GM12875 (cell line): ENCODE results near the gene KLF6.

ENCODE experiments used
- H3K4me3 ChIP-seq: one replicate; pipeline ENCODE4 v1.5.1; 2011; ENCODE audit warnings: low read depth, low read length, control low read depth
- CTCF ChIP-seq: IDR thresholded peaks from 2 replicates; pipeline ENCODE4 v1.5.1; 2011; ENCODE audit warnings: low read depth, mild to moderate bottlenecking, control low read depth, inconsistent platforms, low read length, moderate library complexity, borderline replicate concordance; ENCODE audit not compliant: insufficient read depth

The KLF6 gene

DNA sequence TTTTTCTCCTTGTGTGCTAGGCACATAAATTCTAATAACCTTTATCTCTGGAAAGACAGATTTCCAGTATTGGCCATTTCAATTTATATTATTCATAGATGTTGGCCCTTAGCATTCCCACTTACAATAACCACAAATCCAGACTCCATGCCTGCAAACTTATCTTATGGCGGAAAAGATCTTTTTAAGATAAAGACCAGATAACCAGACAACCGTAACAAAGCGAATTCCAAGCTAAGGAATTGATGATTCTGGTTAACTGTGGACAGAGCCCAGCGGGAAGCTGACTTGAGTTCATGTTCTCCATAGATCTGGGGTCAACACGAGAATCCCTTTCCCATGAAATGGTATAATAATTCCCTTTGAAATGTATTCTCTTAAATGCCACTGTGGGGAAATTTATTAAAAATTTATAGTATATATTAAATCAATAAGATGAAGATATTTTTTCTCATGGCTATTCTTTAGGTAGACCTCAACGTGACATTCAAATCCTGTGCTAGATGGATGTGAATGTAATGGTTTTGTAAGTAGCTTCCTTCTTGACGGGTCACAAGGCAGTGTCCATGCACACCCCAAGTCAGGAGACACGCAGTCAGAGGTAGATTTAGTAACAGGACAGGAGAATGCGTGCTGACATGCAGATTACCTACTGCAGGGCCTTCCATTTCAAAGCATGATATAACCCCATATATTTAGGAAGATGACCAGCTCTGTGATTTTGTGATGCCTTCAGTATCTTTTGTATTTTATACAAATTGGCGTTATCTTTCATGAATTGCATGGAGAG is 37.7 kb upstream of the KLF6 start:
- no peak for TF ChIP-seq CTCF
- no peak overlapping the region for H3K4me3 ChIP-seq

DNA sequence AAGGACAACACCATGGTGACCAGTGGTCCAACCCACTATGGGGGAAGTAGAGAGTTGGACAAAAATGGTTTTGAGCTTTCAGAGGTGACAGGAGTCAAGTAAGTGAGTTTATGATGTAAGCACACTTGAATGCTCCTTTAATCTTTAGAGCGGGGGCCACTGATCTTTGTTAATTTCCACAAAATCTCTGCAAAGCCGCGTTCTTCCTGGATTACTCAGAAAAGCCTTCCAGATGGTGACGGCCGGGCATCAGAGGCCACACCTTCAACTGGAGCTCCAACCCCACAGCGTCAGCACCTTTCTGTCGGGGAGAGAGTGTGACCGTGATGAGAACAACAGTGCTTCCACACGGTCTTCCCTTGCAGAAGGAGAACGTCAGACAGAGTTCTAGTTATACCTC is 35.2 kb upstream of the KLF6 start:
- no peak overlapping the region for H3K4me3 ChIP-seq
- no peak for TF ChIP-seq CTCF

GRCh38 chr10:3816995-3817394 is 32.0 kb upstream of the KLF6 start:
- TF ChIP-seq CTCF: no peak
- no peak overlapping the region for H3K4me3 ChIP-seq

- no peak for TF ChIP-seq CTCF
- no peak overlapping the region for H3K4me3 ChIP-seq
These were observed 29.8 kb upstream of the KLF6 start for GRCh38 chr10:3814838-3815220.

GRCh38 chr10:3813986-3814837 is 29.2 kb upstream of the KLF6 start:
- no peak for TF ChIP-seq CTCF
- no peak overlapping the region for H3K4me3 ChIP-seq

DNA sequence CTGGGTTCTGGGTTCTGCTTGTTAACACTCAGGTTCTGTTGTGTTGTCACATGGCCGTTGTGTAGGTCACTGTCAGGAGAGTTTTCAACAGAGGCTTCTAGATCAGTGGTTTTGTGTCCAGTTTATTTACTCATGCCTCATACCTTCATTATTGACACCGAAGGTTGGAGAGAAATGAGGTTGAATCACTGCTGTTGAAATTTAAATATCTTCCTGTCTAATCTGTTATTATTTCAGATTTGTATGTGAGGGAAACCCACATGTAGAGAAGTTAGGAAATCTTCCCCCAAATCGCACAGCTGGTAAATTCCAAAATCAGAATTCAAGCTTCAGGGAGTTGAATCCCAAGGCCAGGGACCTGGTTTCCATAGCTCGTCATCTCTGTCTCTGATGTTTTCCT is 28.3 kb upstream of the KLF6 start:
- no peak for TF ChIP-seq CTCF
- H3K4me3 ChIP-seq: no peak overlapping the region

DNA sequence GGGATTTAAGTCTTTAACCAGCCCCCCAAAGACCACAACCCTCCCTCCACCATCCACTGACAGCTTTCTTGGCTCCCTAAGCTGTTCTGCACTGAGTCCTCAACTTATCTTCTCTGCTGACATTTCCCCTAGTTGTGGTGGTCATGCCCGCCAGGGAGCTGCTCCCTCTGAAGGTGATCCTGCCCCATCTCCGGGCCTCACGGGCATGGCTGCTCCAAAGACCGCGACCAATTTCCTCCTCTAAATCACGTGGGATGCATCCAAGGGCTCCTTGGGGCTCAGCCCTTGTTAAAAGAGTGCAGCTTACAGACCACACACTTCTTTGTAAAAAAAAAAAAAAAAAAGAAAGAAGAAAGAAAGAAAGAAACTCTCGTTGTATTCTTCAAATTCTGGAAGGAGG is 27.1 kb upstream of the KLF6 start:
- no peak overlapping the region for H3K4me3 ChIP-seq
- no peak for TF ChIP-seq CTCF
